Bronchial smooth muscle cell (primary cell): ENCODE data around the gene NEDD4. TPM values are rescaled to one million over a fixed set of nuclear protein-coding genes. Genes with fewer than 3 reads are reported as not detected.

Source experiments
- total RNA-seq: library from RNA; depleted of rRNA; stranded (reverse); fragments of >200 nt; gene quantifications from 2 replicates; pipeline ENCODE4 v1.2.1, GENCODE V29; 2014

Gene NEDD4
- total RNA-seq: 24.1 and 27.0 TPM in 2 replicates

DNA sequence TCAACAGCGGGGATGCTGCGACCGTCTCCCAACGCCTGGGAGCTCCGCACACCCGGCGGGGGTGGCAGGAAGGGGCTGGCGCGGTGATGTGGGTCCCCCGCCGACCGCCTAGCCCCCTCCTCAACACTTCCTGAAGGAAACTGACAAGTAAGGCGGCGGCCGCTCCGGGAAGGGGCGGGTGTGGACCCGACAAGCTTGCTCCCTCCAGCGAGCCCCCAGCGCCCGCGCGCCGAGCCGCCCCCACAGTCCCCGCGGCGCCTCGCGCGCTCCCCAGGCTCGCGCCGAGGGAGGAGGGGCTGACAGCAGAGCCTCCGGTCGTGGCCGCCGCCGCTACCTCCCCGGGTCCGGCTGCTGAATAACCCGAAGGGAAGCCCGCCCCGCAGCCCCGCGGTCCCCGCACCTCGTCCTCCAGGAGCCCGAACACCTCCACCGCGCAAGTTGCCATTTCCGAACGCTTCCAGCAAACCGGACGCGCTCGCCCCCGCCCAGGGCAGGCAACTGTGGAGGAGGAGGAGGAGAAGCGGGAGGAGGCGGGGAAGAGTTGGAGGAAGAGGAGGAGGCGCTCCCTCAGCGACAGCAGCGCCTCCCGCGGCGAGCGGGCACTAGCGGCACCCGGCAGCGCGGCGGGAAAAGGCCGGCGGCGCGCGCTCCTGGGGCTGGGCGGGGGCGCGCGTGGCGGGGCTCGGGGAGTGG lies at the start of gene NEDD4:
Gene NEDD4, minus strand, starts transcription at position 502 of the 693 bp plus-strand sequence. Its CDS starts 57 bp downstream, at position 445.

